Measurements from ENCODE around the gene CACNG4. TPM values are rescaled to one million over a fixed set of nuclear protein-coding genes. Genes with fewer than 3 reads are reported as not detected.

Gene CACNG4
- total RNA-seq, 1 experiment from 2014 or later: 46.3 TPM

- no peaks in the 10 kb centered on the region for H3K36me3 ChIP-seq (ENCODE audit: low read depth)
Measured at GRCh38 chr17:67056746-67057490, 92.4 kb downstream of the CACNG4 start.

DNA sequence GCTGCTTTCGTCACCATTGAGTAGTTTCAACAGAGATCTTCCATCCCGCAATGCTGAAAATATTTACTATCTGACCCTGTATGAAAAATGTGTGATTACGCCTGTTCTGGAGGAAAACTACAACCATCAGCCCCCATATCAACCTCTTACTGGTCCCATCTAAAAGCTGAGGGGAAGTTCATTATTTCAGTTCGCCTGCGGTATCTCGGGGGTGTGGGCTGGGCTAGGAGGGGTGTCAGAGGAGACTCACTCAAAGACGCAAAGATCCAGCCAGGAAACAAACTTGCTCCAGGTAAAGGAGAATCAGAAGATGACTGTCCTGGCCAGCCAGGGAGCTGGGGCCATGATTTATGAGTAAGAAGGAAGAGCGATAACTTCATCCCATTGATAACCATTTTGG is 93.5 kb downstream of the CACNG4 start:
- no peaks in the 10 kb centered on the region for H3K9me3 ChIP-seq (ENCODE audit: insufficient read depth, low read depth)
- no peaks in the 10 kb centered on the region for H4K20me1 ChIP-seq (ENCODE audit: insufficient read depth)
- CTCF ChIA-PET: no interaction called here
- POLR2A ChIA-PET (ENCODE audit: unreplicated experiment): interaction anchor here (0.7 kb wide), 1 partner anchor 82 kb away, joined by 7 read pairs; no protein-coding TSS in a partner anchor
- TF ChIP-seq EZH2 (IDR thresholded peaks at IDR 0.05; ENCODE audit: low read depth) (no peak), CTCF (conservative IDR thresholded peaks at IDR 0.05) (no peak)
- no peak for DNase-seq
- no peak overlapping the region for H3K4me3 ChIP-seq
- no peaks in the 10 kb centered on the region for H3K27me3 ChIP-seq (ENCODE audit: insufficient read depth, low read depth)
- H3K36me3 ChIP-seq (ENCODE audit: low read depth): no peaks in the 10 kb centered on the region
- H3K79me2 ChIP-seq (ENCODE audit: low read depth): no peaks in the 10 kb centered on the region
- no peak overlapping the region for H2AFZ ChIP-seq
- no peaks in the 10 kb centered on the region for H3K4me1 ChIP-seq (replicated peaks; ENCODE audit: insufficient read depth)
- BruUV-seq (replicated peaks): no TSS peak
- intact Hi-C loops (cut with micrococcal nuclease; ENCODE audit: unreplicated experiment): no loop called here
- H3K4me2 ChIP-seq: no peak overlapping the region
- no peaks in the 10 kb centered on the region for H3K9me2 ChIP-seq (ENCODE audit: insufficient read depth)
- H3F3A ChIP-seq (ENCODE audit: insufficient read depth, low read depth): no peaks in the 10 kb centered on the region
- no peak overlapping the region for H3K27ac ChIP-seq

More at GRCh38 chr17:67056746-67057490, 92.4 kb downstream of the CACNG4 start:
- DNase-seq: no peak
- Histone ChIP-seq H3K27ac (no peak overlapping the region), H3K9me3 (ENCODE audit: insufficient read depth, low read depth) (no peaks in the 10 kb centered on the region), H3K27me3 (ENCODE audit: insufficient read depth, low read depth) (no peaks in the 10 kb centered on the region), H3K4me2 (no peak overlapping the region), H3K4me1 (replicated peaks; ENCODE audit: insufficient read depth) (no peaks in the 10 kb centered on the region), H3K79me2 (ENCODE audit: low read depth) (no peaks in the 10 kb centered on the region), H2AFZ (no peak overlapping the region), H3F3A (ENCODE audit: insufficient read depth, low read depth) (no peaks in the 10 kb centered on the region), H4K20me1 (ENCODE audit: insufficient read depth) (no peaks in the 10 kb centered on the region), H3K9me2 (ENCODE audit: insufficient read depth) (no peaks in the 10 kb centered on the region), H3K4me3 (no peak overlapping the region)
- BruUV-seq (replicated peaks): no TSS peak
- intact Hi-C loops (cut with micrococcal nuclease; ENCODE audit: unreplicated experiment): no loop called here
- TF ChIP-seq CTCF (conservative IDR thresholded peaks at IDR 0.05): no peak
- TF ChIP-seq EZH2 (IDR thresholded peaks at IDR 0.05; ENCODE audit: low read depth): no peak
- ChIA-PET CTCF (interaction anchor here (0.7 kb wide), 1 partner anchor 53 kb away, joined by 3 read pairs; no protein-coding TSS in a partner anchor), POLR2A (ENCODE audit: unreplicated experiment) (no interaction called here)

GRCh38 chr17:67059372-67059771 is 94.9 kb downstream of the CACNG4 start:
- Histone ChIP-seq H3K9me2 (ENCODE audit: insufficient read depth) (no peaks in the 10 kb centered on the region), H3K9me3 (ENCODE audit: insufficient read depth, low read depth) (no peaks in the 10 kb centered on the region), H3K4me2 (no peak overlapping the region), H3K4me3 (no peak overlapping the region), H3F3A (ENCODE audit: insufficient read depth, low read depth) (no peaks in the 10 kb centered on the region), H3K36me3 (ENCODE audit: low read depth) (no peaks in the 10 kb centered on the region), H4K20me1 (ENCODE audit: insufficient read depth) (no peaks in the 10 kb centered on the region), H3K27ac (no peak overlapping the region), H2AFZ (no peak overlapping the region), H3K79me2 (ENCODE audit: low read depth) (no peaks in the 10 kb centered on the region), H3K27me3 (ENCODE audit: insufficient read depth, low read depth) (no peaks in the 10 kb centered on the region), H3K4me1 (replicated peaks; ENCODE audit: insufficient read depth) (no peaks in the 10 kb centered on the region)
- BruUV-seq (replicated peaks): no TSS peak
- TF ChIP-seq CTCF (conservative IDR thresholded peaks at IDR 0.05): no peak
- no peak for TF ChIP-seq EZH2 (IDR thresholded peaks at IDR 0.05; ENCODE audit: low read depth)
- no peak for DNase-seq
- intact Hi-C loops (cut with micrococcal nuclease; ENCODE audit: unreplicated experiment): no loop called here
- CTCF ChIA-PET: no interaction called here
- POLR2A ChIA-PET (ENCODE audit: unreplicated experiment): no interaction called here

Measured in PC-9 (cell line).